HepG2 (cell line): ENCODE measurements around the gene ZNF792. TPM values are rescaled to one million over a fixed set of nuclear protein-coding genes. Genes with fewer than 3 reads are reported as not detected.

Experiments used
- ATAC-seq: fragments of 200-7000 bp; cut with Tn5 transposase; 3 replicates; pipeline ENCODE4 v1.9.1; 2020; ENCODE audit warnings: mild to moderate bottlenecking, moderate library complexity
- BruUV-seq: library from RNA; stranded (reverse); fragments of 400-500 nt; replicated peaks from 2 replicates; lab custom pipeline; 2021; lab: Mats Ljungman, UMichigan
- CTCF ChIA-PET: fragments of 300-600 bp; formaldehyde crosslinking; extraction: SDS; loops from one replicate; lab custom pipeline; 2021; ENCODE audit warnings: low total read pairs, inconsistent platforms, low intra/inter-chr PET ratio; lab: Yijun Ruan, JAX
- POLR2A ChIA-PET: fragments of 350-600 bp; sonication (Branson Sonifier 250); formaldehyde crosslinking; loops from one replicate; lab custom pipeline; 2020; ENCODE audit warnings: antibody characterized with exemption, inconsistent platforms; lab: Yijun Ruan, JAX
- DNase-seq: peaks from one replicate; pipeline ENCODE4 v3.0.0-alpha.2; 2015; ENCODE audit warnings: low spot score
- FAIRE-seq: peaks from 3 replicates; lab custom pipeline; 2011; peaks lifted over from hg19 to GRCh38; lab: Jason Lieb, UNC
- H2AFZ ChIP-seq: one replicate; pipeline ENCODE4 v1.6.1; 2011; ENCODE audit warnings: low read length, inconsistent platforms
- H3K27ac ChIP-seq: fragments of 300-600 bp; 3 replicates; pipeline ENCODE4 v1.8.0; 2011; ENCODE audit warnings: mixed run types, mild to moderate bottlenecking, mixed read lengths, low read length, inconsistent platforms; ENCODE audit not compliant: insufficient read depth; ENCODE audit errors: extremely low read length
- H3K27me3 ChIP-seq, 2 experiments: fragments of 200-600 bp in 1 of 2; 2 replicates in 1 of 2; 3 replicates in 1 of 2; pipeline versions ENCODE4 v1.6.0 to v1.8.0; 2011; ENCODE audit warnings: low read length in 2 of 2, mild to moderate bottlenecking in 2 of 2, moderate library complexity in 2 of 2, inconsistent platforms in 1 of 2; ENCODE audit not compliant: insufficient read depth in 2 of 2, control insufficient read depth in 1 of 2
- H3K36me3 ChIP-seq, 2 experiments: fragments of 200-600 bp in 1 of 2; replicated peaks in 1 of 2; 2 replicates in 1 of 2; 3 replicates in 1 of 2; pipeline versions ENCODE4 v1.5.1 to v1.8.0; 2011; ENCODE audit warnings: low read length in 2 of 2, inconsistent platforms in 1 of 2; ENCODE audit not compliant: insufficient read depth in 2 of 2, control insufficient read depth in 1 of 2
- H3K4me1 ChIP-seq: 2 replicates; pipeline ENCODE4 v1.5.1; 2012; ENCODE audit warnings: low read length, inconsistent platforms; ENCODE audit not compliant: insufficient read depth
- H3K4me2 ChIP-seq: 2 replicates; pipeline ENCODE4 v1.6.0; 2011; ENCODE audit warnings: low read depth, low read length, inconsistent platforms
- H3K4me3 ChIP-seq, 3 experiments: fragments of 200-600 bp in 1 of 3; sonication (generic), shearing (Covaris generic) in 1 of 3; replicated peaks in 1 of 3; 2 replicates each; pipeline ENCODE4 v1.5.1; 2011 to 2016; ENCODE audit warnings: low read length in 3 of 3, inconsistent platforms in 2 of 3, low read depth in 2 of 3, mild to moderate bottlenecking in 2 of 3, control low read depth in 1 of 3, mixed read lengths in 1 of 3; ENCODE audit not compliant: insufficient read depth in 1 of 3
- H3K79me2 ChIP-seq: one replicate; pipeline ENCODE4 v1.6.1; 2011; ENCODE audit warnings: low read length, inconsistent platforms; ENCODE audit not compliant: insufficient read depth
- H3K9ac ChIP-seq: 2 replicates; pipeline ENCODE4 v1.6.0; 2011; ENCODE audit warnings: mild to moderate bottlenecking, low read depth, low read length, inconsistent platforms; ENCODE audit not compliant: insufficient read depth
- H3K9me3 ChIP-seq: 2 replicates; pipeline ENCODE4 v1.5.1; 2012; ENCODE audit warnings: mild to moderate bottlenecking, low read length
- H4K20me1 ChIP-seq: 2 replicates; pipeline ENCODE4 v1.6.0; 2011; ENCODE audit warnings: inconsistent platforms, mild to moderate bottlenecking, low read length, moderate library complexity; ENCODE audit not compliant: insufficient read depth
- ATF7-NPFF ChIP-seq: sonication (generic); formaldehyde crosslinking; IDR thresholded peaks from 2 replicates; pipeline ENCODE4 v1.8.1; 2023; ENCODE audit warnings: mild to moderate bottlenecking, low read depth, missing genetic modification reagents, moderate library complexity
- ATRX ChIP-seq: sonication (generic); formaldehyde crosslinking; IDR thresholded peaks from 2 replicates; pipeline ENCODE4 v1.4.0; 2020; ENCODE audit warnings: missing genetic modification reagents, borderline replicate concordance
- NR3C1 ChIP-seq: sonication (generic); formaldehyde crosslinking; IDR thresholded peaks from 2 replicates; pipeline ENCODE4 v1.4.0; 2020; ENCODE audit warnings: missing genetic modification reagents
- TBX3 ChIP-seq: fragments of 450-650 bp; IDR thresholded peaks from 2 replicates; pipeline ENCODE4 v1.6.1; 2017; ENCODE audit warnings: antibody characterized with exemption, mild to moderate bottlenecking, inconsistent platforms, borderline replicate concordance
- TEAD2 ChIP-seq: sonication (generic); formaldehyde crosslinking; IDR thresholded peaks from 2 replicates; pipeline ENCODE4 v1.9.0; 2021; ENCODE audit warnings: missing genetic modification reagents
- ZNF513 ChIP-seq: sonication (generic); formaldehyde crosslinking; conservative IDR thresholded peaks from 2 replicates; pipeline ENCODE4 v1.5.0; 2020; ENCODE audit warnings: missing genetic modification reagents
- ZSCAN31 ChIP-seq: sonication (generic); formaldehyde crosslinking; IDR thresholded peaks from 2 replicates; pipeline ENCODE4 v1.5.0; 2020; ENCODE audit warnings: low read depth, mild to moderate bottlenecking, missing genetic modification reagents
- WGBS: methylation state at CpG from one replicate; pipeline ENCODE4 v1.1.6; 2017; ENCODE audit warnings: low lambda C conversion rate; 5-methylcytosine and 5-hydroxymethylcytosine counted together
- in situ Hi-C: cut with HindIII; loops from 2 replicates; pipeline ENCODE4 v1.10.0; 2017; ENCODE audit warnings: low pct_unique_long_range_greater_than_20kb; ENCODE audit not compliant: extremely low pct_ligation_motif_present
- intact Hi-C: fragments of 100-400 bp; cut with micrococcal nuclease; formaldehyde crosslinking; loops from one replicate; pipeline ENCODE4 v1.10.0; 2022; ENCODE audit not compliant: unreplicated experiment
- polyA plus RNA-seq, 8 experiments: library from polyadenylated mRNA; depleted of rRNA in 3 of 8; stranded (reverse) in 7 of 8; unstranded in 1 of 8; fragments of >200 nt; fragmentation: Illumina TruSeq in 4 of 8; extraction: Trizol in 4 of 8; gene quantifications; 2 replicates each; pipeline versions ENCODE4 v1.2.1 to v1.2.3, GENCODE V29; 2011 to 2016; ENCODE audit warnings: low read depth in 4 of 8, missing spikeins in 1 of 8, mixed read lengths in 1 of 8; ENCODE audit not compliant: insufficient read depth in 1 of 8
- total RNA-seq, 5 experiments: library from RNA; depleted of rRNA; stranded (reverse); fragments of >200 nt; fragmentation: Illumina TruSeq; extraction: Trizol; gene quantifications; 2 replicates each; pipeline ENCODE4 v1.2.3, GENCODE V29; 2016; ENCODE audit warnings: low read depth in 1 of 5
- TF ChIP-seq, protein P1 (sequence below): sonication (generic); formaldehyde crosslinking; IDR thresholded peaks from 2 replicates; pipeline ENCODE4 v1.5.0; 2020; ENCODE audit warnings: mild to moderate bottlenecking, missing genetic modification reagents, borderline replicate concordance

ZNF792 gene
- total and polyA plus RNA-seq, 2 of the 13 experiments (the other 11 are each of a cell fraction or from before 2014, with no cell fraction given): 5.5 to 11.5 TPM

- in situ Hi-C loops (no loop called here), intact Hi-C loops (no loop called here)
- peaks cover 23% of the 10 kb centered on the region; the same call in 1 of the 2 replicates for H4K20me1 ChIP-seq
- DNase-seq (no peak), ATAC-seq (no peak), FAIRE-seq (no peak)
- H3K27ac ChIP-seq: no peak overlapping the region
- 0 out of 2 replicates have a peak overlapping the region, but pooled peaks have one; percentile 87 for H3K4me2 ChIP-seq
- no peak overlapping the region for H3K9ac ChIP-seq
- H3K36me3 ChIP-seq: peaks cover 28 to 46% of the 10 kb centered on the region in 2 experiments
- WGBS: 98% methylated on average over 8 of the region's 8 CpGs
- no peak overlapping the region for H2AFZ ChIP-seq
- H3K4me1 ChIP-seq: peaks cover 33% of the 10 kb centered on the region
- H3K4me3 ChIP-seq: no peak overlapping the region
- TF ChIP-seq ZNF513 (no peak), NR3C1 (CRISPR knock-in tag) (no peak), ATRX (CRISPR knock-in tag) (no peak), ZSCAN31 (CRISPR knock-in tag) (no peak), TBX3 (no peak), TEAD2 (CRISPR knock-in tag) (no peak), ATF7-NPFF (CRISPR knock-in tag) (no peak)
- TF ChIP-seq, protein P1, sequence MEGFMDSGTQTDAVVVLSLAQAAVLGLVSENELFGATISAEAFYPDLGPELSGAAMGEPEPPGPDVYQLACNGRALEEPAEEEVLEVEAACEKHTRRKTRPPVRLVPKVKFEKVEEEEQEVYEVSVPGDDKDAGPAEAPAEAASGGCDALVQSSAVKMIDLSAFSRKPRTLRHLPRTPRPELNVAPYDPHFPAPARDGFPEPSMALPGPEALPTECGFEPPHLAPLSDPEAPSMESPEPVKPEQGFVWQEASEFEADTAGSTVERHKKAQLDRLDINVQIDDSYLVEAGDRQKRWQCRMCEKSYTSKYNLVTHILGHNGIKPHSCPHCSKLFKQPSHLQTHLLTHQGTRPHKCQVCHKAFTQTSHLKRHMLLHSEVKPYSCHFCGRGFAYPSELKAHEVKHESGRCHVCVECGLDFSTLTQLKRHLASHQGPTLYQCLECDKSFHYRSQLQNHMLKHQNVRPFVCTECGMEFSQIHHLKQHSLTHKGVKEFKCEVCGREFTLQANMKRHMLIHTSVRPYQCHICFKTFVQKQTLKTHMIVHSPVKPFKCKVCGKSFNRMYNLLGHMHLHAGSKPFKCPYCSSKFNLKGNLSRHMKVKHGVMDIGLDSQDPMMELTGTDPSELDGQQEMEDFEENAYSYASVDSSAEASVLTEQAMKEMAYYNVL: no peak
- POLR2A ChIA-PET: no interaction called here
- peaks cover 33% of the 10 kb centered on the region for H3K79me2 ChIP-seq
- no peaks in the 10 kb centered on the region for H3K9me3 ChIP-seq
- no TSS peak for BruUV-seq
- CTCF ChIA-PET: no interaction called here
- H3K27me3 ChIP-seq: peaks cover 0 to 3% of the 10 kb centered on the region in 2 experiments; a peak in 1 of 5 replicates
These were observed 3.8 kb downstream of the ZNF792 start for GRCh38 chr19:34960103-34960805.
